Activated T-helper 2 cell treated with anti-CD3 and anti-CD28 coated beads, Interferon-gamma antibody, Interleukin-2, Interleukin-4, amounts not matched to agents 10 μg/mL and 5 μg/mL and 100 μg/mL, durations not matched to agents 14 hours and 24 hours and 36 hours (primary cell): ENCODE measurements around the gene DLG1. TPM values are rescaled to one million over a fixed set of nuclear protein-coding genes. Genes with fewer than 3 reads are reported as not detected.
"Not testable (repeated sequence)": the region's sequence is repeated elsewhere in the genome, so short reads cannot be mapped to it uniquely, and the experiment has no call there.

Source experiments
- DNase-seq: peaks from one replicate; pipeline ENCODE4 v3.0.0; 2021; ENCODE audit warnings: low spot score
- H3K27ac Mint-ChIP-seq: one replicate; pipeline ENCODE4 v1.8.0; 2021; ENCODE audit warnings: mixed read lengths
- H3K27me3 Mint-ChIP-seq: one replicate; pipeline ENCODE4 v1.8.0; 2021; ENCODE audit warnings: low read depth, mixed read lengths
- H3K36me3 Mint-ChIP-seq: one replicate; pipeline ENCODE4 v1.8.0; 2021; ENCODE audit warnings: low read depth, mixed read lengths
- H3K4me1 Mint-ChIP-seq: one replicate; pipeline ENCODE4 v1.8.0; 2021; ENCODE audit warnings: low read depth, mixed read lengths
- H3K4me3 Mint-ChIP-seq: one replicate; pipeline ENCODE4 v1.8.0; 2021; ENCODE audit warnings: low read depth, mild to moderate bottlenecking, moderate library complexity, mixed read lengths
- H3K9me3 Mint-ChIP-seq: one replicate; pipeline ENCODE4 v1.8.0; 2021; ENCODE audit warnings: mixed read lengths
- intact Hi-C: fragments of 100-400 bp; cut with micrococcal nuclease; formaldehyde crosslinking; loops from one replicate; pipeline ENCODE4 v1.15.1; 2023
- total RNA-seq: library from RNA; stranded (reverse); gene quantifications from 2 replicates; pipeline ENCODE4 v1.2.3, GENCODE V29; 2022

Gene DLG1
- total RNA-seq, 1 donor from 2014 or later: 77.5 TPM

- H3K4me3 Mint-ChIP-seq: no peak overlapping the region
Observed at GRCh38 chr3:197068077-197068476, 230.3 kb downstream of the DLG1 start.

GRCh38 chr3:197064771-197065170 lies 233.6 kb downstream of the DLG1 start:
- DNase-seq: no peak
- Mint-ChIP-seq H3K4me1 (peaks cover 2% of the 10 kb centered on the region), H3K36me3 (peaks cover 41% of the 10 kb centered on the region), H3K4me3 (no peak overlapping the region), H3K27me3 (no peaks in the 10 kb centered on the region), H3K9me3 (no peaks in the 10 kb centered on the region), H3K27ac (no peak overlapping the region)
- intact Hi-C loops: no loop called here

More at GRCh38 chr3:197068077-197068476, 230.3 kb downstream of the DLG1 start:
- H3K36me3 Mint-ChIP-seq: peaks cover 21% of the 10 kb centered on the region
- H3K9me3 Mint-ChIP-seq: no peaks in the 10 kb centered on the region
- no peak overlapping the region for H3K27ac Mint-ChIP-seq
- peaks cover 2% of the 10 kb centered on the region for H3K4me1 Mint-ChIP-seq
- no peaks in the 10 kb centered on the region for H3K27me3 Mint-ChIP-seq
- intact Hi-C loops: no loop called here
- no peak for DNase-seq

- intact Hi-C loops: no loop called here
- Mint-ChIP-seq H3K27me3 (no peaks in the 10 kb centered on the region), H3K4me3 (no peak overlapping the region), H3K9me3 (no peaks in the 10 kb centered on the region), H3K36me3 (peaks cover 63% of the 10 kb centered on the region), H3K27ac (no peak overlapping the region), H3K4me1 (peaks cover 2% of the 10 kb centered on the region)
- DNase-seq: no peak
Observed at GRCh38 chr3:197062446-197062845, 236.0 kb downstream of the DLG1 start.

- H3K9me3 Mint-ChIP-seq, H3K27me3 Mint-ChIP-seq, intact Hi-C loops, H3K4me1 Mint-ChIP-seq, DNase-seq, H3K4me3 Mint-ChIP-seq, H3K27ac Mint-ChIP-seq: not testable (repeated sequence)
- peaks cover 38% of the 10 kb centered on the region for H3K36me3 Mint-ChIP-seq
Observed at GRCh38 chr3:197051637-197052036, 246.8 kb downstream of the DLG1 start.

GRCh38 chr3:197050511-197050910 lies 247.9 kb downstream of the DLG1 start:
- DNase-seq: no peak
- Mint-ChIP-seq H3K4me3 (no peak overlapping the region), H3K27me3 (no peaks in the 10 kb centered on the region), H3K9me3 (no peaks in the 10 kb centered on the region), H3K4me1 (peaks cover 7% of the 10 kb centered on the region), H3K27ac (peak overlapping the region; percentile 52), H3K36me3 (peaks cover 43% of the 10 kb centered on the region)
- intact Hi-C loops: no loop called here

- Mint-ChIP-seq H3K4me1 (no peaks in the 10 kb centered on the region), H3K27me3 (no peaks in the 10 kb centered on the region), H3K4me3 (no peak overlapping the region), H3K9me3 (no peaks in the 10 kb centered on the region), H3K36me3 (peaks cover 25% of the 10 kb centered on the region), H3K27ac (no peak overlapping the region)
- intact Hi-C loops: no loop called here
- no peak for DNase-seq
Observed at GRCh38 chr3:197042539-197042938, 255.9 kb downstream of the DLG1 start.

DNA sequence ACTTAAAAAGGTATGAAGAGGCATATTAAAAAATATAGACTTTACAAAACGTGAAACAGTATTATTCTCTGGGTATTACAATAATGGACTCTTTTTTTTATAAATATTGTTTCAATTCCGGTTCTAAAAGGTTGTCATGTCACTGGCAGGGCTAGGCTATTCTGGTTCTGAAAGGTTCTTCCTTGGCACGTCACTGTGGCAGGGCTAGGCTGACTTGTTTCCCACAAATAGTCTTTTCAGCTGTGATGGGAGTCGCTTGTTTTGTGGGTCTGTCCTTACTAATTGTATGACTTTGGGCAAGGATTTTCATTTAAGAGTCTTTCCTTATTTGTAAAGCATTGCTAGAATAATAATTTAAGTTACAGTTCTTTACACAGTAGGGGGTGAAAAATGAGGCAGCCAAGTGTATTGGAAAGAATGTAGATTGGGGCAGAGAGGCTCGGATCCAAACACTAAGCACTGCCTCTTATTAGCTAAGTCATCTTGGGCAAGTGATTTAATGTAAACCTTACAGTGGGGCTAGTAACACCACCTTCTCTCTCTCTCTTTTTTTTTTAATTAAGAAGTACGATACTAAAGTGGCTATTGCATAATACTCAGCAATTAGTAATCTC lies 256.4 kb downstream of the DLG1 start:
- H3K36me3 Mint-ChIP-seq: peaks cover 25% of the 10 kb centered on the region
- no peaks in the 10 kb centered on the region for H3K4me1 Mint-ChIP-seq
- DNase-seq: no peak
- H3K9me3 Mint-ChIP-seq: no peaks in the 10 kb centered on the region
- no peaks in the 10 kb centered on the region for H3K27me3 Mint-ChIP-seq
- H3K27ac Mint-ChIP-seq: no peak overlapping the region
- intact Hi-C loops: no loop called here
- no peak overlapping the region for H3K4me3 Mint-ChIP-seq

DNA sequence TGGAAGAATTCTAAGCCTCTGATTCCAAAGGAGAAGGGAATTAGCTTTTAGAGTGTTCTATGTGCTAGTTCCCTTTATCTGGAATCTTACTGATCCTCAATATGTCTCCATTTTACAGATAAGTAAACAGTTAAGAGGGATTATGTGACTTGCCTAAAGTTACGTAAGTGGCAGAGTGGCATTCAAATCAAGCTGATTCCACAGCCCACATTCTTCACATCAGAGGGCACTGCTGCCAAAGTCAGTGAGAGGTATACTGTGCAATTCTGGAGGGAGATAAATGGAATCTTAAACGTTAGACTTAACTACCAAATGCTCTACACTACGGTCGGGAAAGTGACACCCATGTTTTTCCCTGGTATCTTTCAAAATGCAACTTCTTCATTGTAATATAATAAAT lies 257.8 kb downstream of the DLG1 start:
- H3K36me3 Mint-ChIP-seq: peaks cover 14% of the 10 kb centered on the region
- no peaks in the 10 kb centered on the region for H3K4me1 Mint-ChIP-seq
- intact Hi-C loops: no loop called here
- DNase-seq: no peak
- no peak overlapping the region for H3K27ac Mint-ChIP-seq
- peaks cover 2% of the 10 kb centered on the region for H3K27me3 Mint-ChIP-seq
- no peaks in the 10 kb centered on the region for H3K9me3 Mint-ChIP-seq
- no peak overlapping the region for H3K4me3 Mint-ChIP-seq

GRCh38 chr3:197038679-197039462 lies 259.5 kb downstream of the DLG1 start:
- H3K27ac Mint-ChIP-seq: no peak overlapping the region
- H3K9me3 Mint-ChIP-seq: peaks cover 7% of the 10 kb centered on the region
- H3K4me3 Mint-ChIP-seq: no peak overlapping the region
- H3K4me1 Mint-ChIP-seq: no peaks in the 10 kb centered on the region
- peaks cover 2% of the 10 kb centered on the region for H3K36me3 Mint-ChIP-seq
- peaks cover 4% of the 10 kb centered on the region for H3K27me3 Mint-ChIP-seq
- intact Hi-C loops: no loop called here
- no peak for DNase-seq

DNA sequence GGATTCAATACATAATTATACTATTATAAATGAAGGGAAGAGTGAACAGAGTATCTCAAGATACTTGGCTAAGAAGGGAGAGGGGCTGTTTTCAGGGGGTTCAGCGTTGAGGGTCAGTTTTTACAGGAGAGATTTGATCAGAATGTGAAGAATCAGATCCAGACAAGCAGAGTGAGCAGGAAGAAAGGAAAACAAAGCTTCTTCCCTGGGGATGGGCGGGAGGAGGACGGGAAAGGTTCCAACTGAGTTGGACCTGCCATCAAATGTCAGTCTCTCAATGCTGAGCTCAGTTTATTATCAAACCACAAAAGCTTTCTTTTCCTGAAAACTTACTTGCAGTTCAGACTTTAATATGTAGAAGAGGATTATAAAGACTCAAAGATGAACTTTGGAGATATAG lies 262.8 kb downstream of the DLG1 start:
- intact Hi-C loops: no loop called here
- H3K4me1 Mint-ChIP-seq: peaks cover 11% of the 10 kb centered on the region
- H3K27ac Mint-ChIP-seq: no peak overlapping the region

GRCh38 chr3:197034778-197035177 lies 263.6 kb downstream of the DLG1 start:
- intact Hi-C loops, H3K27ac Mint-ChIP-seq, H3K9me3 Mint-ChIP-seq, DNase-seq, H3K27me3 Mint-ChIP-seq, H3K36me3 Mint-ChIP-seq, H3K4me3 Mint-ChIP-seq: not testable (repeated sequence)
- H3K4me1 Mint-ChIP-seq: peaks cover 13% of the 10 kb centered on the region

More for the DNA sequence above, 262.8 kb downstream of the DLG1 start:
- peaks cover 4% of the 10 kb centered on the region for H3K27me3 Mint-ChIP-seq
- no peak for DNase-seq
- H3K4me3 Mint-ChIP-seq: no peak overlapping the region
- H3K9me3 Mint-ChIP-seq: peaks cover 10% of the 10 kb centered on the region
- no peaks in the 10 kb centered on the region for H3K36me3 Mint-ChIP-seq

- H3K36me3 Mint-ChIP-seq, H3K27me3 Mint-ChIP-seq, intact Hi-C loops, H3K9me3 Mint-ChIP-seq, H3K4me3 Mint-ChIP-seq, DNase-seq, H3K27ac Mint-ChIP-seq: not testable (repeated sequence)
- H3K4me1 Mint-ChIP-seq: peaks cover 14% of the 10 kb centered on the region
Observed at GRCh38 chr3:197033764-197034163, 264.6 kb downstream of the DLG1 start.
